OCI-LY3 (cell line): ENCODE data around the gene ZNF19.

Experiments used
- H2AFZ ChIP-seq: fragments of 200-600, 300-600 bp; shearing (Covaris generic); 2 replicates; pipeline ENCODE4 v1.6.0; 2014; ENCODE audit warnings: antibody characterized with exemption, low read depth, low read length
- H3K27ac ChIP-seq: fragments of 200-600, 300-600 bp; sonication (generic); 2 replicates; pipeline ENCODE4 v1.5.1; 2014; ENCODE audit warnings: mild to moderate bottlenecking, low read length, moderate library complexity, mixed read lengths
- H3K27me3 ChIP-seq: fragments of 200-600, 300-600 bp; sonication (generic); 2 replicates; pipeline ENCODE4 v1.6.1; 2014; ENCODE audit warnings: low read depth, low read length, mixed read lengths
- H3K36me3 ChIP-seq: fragments of 200-600, 300-600 bp; sonication (generic); replicated peaks from 2 replicates; pipeline ENCODE3; 2014; ENCODE audit warnings: low read depth, low read length, mixed read lengths
- H3K4me1 ChIP-seq: fragments of 300-600, 200-600 bp; sonication (generic); 2 replicates; pipeline ENCODE4 v1.6.1; 2014; ENCODE audit warnings: low read length, mixed read lengths
- H3K4me2 ChIP-seq: fragments of 200-600, 300-600 bp; sonication (generic); 2 replicates; pipeline ENCODE4 v1.6.1; 2014; ENCODE audit warnings: low read length, mixed read lengths
- H3K4me3 ChIP-seq: fragments of 300-600, 200-600 bp; sonication (generic); 2 replicates; pipeline ENCODE4 v1.5.1; 2014; ENCODE audit warnings: antibody characterized with exemption, mild to moderate bottlenecking, low read length, moderate library complexity
- H3K79me2 ChIP-seq: fragments of 300-600, 200-600 bp; shearing (Covaris generic); 2 replicates; pipeline ENCODE4 v1.6.1; 2014; ENCODE audit warnings: mild to moderate bottlenecking, low read length, mixed read lengths
- H3K9ac ChIP-seq: fragments of 300-600, 200-600 bp; shearing (Covaris generic); 2 replicates; pipeline ENCODE4 v1.6.0; 2014; ENCODE audit warnings: mild to moderate bottlenecking, low read length, moderate library complexity
- H3K9me3 ChIP-seq: fragments of 200-600, 300-600 bp; shearing (Covaris generic); 2 replicates; pipeline ENCODE4 v1.6.1; 2014; ENCODE audit warnings: low read length, mixed read lengths; ENCODE audit not compliant: insufficient read depth
- H4K20me1 ChIP-seq: fragments of 200-600, 300-600 bp; sonication (generic); 2 replicates; pipeline ENCODE4 v1.6.1; 2016; ENCODE audit warnings: low read length, mixed read lengths; ENCODE audit not compliant: insufficient read depth
- EZH2phosphoT487 ChIP-seq: fragments of 200-600 bp; shearing (Covaris generic); IDR thresholded peaks from 2 replicates; pipeline ENCODE4 v1.6.1; 2018; ENCODE audit warnings: antibody characterized with exemption, mixed run types, low read depth
- TF ChIP-seq, protein P1 (sequence below): fragments of 200-600, 300-600 bp; sonication (generic); IDR thresholded peaks from 2 replicates; pipeline ENCODE4 v1.5.1; 2014; ENCODE audit warnings: antibody characterized with exemption, low read length, low read depth

The ZNF19 gene

DNA sequence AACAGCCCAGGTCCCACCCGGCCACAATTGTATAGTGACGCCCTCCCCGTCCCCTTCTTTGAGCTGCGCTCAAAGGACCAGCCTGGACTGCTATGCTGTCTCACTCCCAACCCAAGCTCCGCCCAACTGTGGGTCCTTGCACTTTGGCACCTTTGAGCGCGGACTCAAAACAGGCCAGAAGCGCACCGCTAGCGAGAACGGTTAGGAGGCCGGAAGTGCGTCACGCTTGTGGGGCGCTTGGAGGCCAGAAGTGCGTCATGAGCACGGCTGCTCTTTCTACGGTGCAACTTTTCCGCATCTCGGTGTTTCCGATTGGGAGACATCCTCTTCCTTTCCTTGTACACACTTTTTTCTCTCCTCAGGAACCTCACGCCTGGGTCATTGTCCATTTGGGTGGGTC, at the start of gene ZNF19:
Gene ZNF19 (minus strand): TSS at position 203 of the 400 bp plus-strand sequence. CDS start 7,210 bp downstream, outside the sequence.
- no peak within 1 kb of the TSS for H3K27ac ChIP-seq
- TF ChIP-seq, protein P1, sequence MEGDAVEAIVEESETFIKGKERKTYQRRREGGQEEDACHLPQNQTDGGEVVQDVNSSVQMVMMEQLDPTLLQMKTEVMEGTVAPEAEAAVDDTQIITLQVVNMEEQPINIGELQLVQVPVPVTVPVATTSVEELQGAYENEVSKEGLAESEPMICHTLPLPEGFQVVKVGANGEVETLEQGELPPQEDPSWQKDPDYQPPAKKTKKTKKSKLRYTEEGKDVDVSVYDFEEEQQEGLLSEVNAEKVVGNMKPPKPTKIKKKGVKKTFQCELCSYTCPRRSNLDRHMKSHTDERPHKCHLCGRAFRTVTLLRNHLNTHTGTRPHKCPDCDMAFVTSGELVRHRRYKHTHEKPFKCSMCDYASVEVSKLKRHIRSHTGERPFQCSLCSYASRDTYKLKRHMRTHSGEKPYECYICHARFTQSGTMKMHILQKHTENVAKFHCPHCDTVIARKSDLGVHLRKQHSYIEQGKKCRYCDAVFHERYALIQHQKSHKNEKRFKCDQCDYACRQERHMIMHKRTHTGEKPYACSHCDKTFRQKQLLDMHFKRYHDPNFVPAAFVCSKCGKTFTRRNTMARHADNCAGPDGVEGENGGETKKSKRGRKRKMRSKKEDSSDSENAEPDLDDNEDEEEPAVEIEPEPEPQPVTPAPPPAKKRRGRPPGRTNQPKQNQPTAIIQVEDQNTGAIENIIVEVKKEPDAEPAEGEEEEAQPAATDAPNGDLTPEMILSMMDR: no peak
- no peak for TF ChIP-seq EZH2phosphoT487
- H3K4me2 ChIP-seq: no peak within 1 kb of the TSS
- H4K20me1 ChIP-seq: no peaks in the 10 kb centered on the region
- no peak within 1 kb of the TSS for H3K9ac ChIP-seq
- no peak within 1 kb of the TSS for H2AFZ ChIP-seq
- no peaks in the 10 kb centered on the region for H3K36me3 ChIP-seq
- no peaks in the 10 kb centered on the region for H3K79me2 ChIP-seq
- H3K4me3 ChIP-seq: no peak within 1 kb of the TSS
- peaks cover 5% of the 10 kb centered on the region; the same call in 1 of the 2 replicates for H3K4me1 ChIP-seq
- no peaks in the 10 kb centered on the region for H3K9me3 ChIP-seq
- H3K27me3 ChIP-seq: no peaks in the 10 kb centered on the region

DNA sequence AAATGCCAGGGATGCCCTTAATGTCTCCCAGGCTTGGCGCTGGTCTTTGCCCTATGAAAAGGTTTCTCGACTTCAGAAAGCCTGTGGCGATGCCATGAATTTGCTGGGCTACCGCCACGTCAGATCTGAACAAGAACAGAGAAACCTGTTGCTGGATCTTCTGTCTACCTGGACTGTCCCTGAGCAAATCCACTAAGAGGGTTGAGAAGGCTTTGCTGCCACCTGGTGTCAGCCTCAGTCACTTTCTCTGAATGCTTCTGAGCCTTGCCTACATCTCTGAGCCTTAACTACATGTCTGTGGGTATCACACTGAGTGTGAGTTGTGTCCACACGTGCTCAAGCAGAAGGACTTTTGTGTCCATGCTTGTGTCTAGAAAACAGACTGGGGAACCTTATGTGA, 48.5 kb upstream of the ZNF19 start:
- Histone ChIP-seq H3K36me3 (no peaks in the 10 kb centered on the region), H3K79me2 (no peaks in the 10 kb centered on the region), H4K20me1 (no peaks in the 10 kb centered on the region), H3K27ac (no peak overlapping the region), H3K4me2 (peak overlapping the region; percentile 34), H2AFZ (no peak overlapping the region), H3K27me3 (peaks cover 9% of the 10 kb centered on the region; the same call in 1 of the 2 replicates), H3K9me3 (no peaks in the 10 kb centered on the region), H3K4me1 (peaks cover 14% of the 10 kb centered on the region), H3K9ac (no peak overlapping the region), H3K4me3 (no peak overlapping the region)
- TF ChIP-seq EZH2phosphoT487: no peak
- TF ChIP-seq, protein P1: peak; percentile 88

DNA sequence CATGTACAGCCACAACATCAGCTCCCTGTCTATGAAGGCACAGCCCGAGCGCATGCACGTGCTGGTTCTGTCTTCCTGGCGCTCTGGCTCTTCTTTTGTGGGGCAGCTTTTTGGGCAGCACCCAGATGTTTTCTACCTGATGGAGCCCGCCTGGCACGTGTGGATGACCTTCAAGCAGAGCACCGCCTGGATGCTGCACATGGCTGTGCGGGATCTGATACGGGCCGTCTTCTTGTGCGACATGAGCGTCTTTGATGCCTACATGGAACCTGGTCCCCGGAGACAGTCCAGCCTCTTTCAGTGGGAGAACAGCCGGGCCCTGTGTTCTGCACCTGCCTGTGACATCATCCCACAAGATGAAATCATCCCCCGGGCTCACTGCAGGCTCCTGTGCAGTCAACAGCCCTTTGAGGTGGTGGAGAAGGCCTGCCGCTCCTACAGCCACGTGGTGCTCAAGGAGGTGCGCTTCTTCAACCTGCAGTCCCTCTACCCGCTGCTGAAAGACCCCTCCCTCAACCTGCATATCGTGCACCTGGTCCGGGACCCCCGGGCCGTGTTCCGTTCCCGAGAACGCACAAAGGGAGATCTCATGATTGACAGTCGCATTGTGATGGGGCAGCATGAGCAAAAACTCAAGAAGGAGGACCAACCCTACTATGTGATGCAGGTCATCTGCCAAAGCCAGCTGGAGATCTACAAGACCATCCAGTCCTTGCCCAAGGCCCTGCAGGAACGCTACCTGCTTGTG, 47.8 kb upstream of the ZNF19 start:
- Histone ChIP-seq H4K20me1 (no peaks in the 10 kb centered on the region), H3K4me1 (peaks cover 17% of the 10 kb centered on the region), H3K4me2 (0 out of 2 replicates have a peak overlapping the region, but pooled peaks have one; percentile 34), H3K9ac (no peak overlapping the region), H3K9me3 (no peaks in the 10 kb centered on the region), H3K27me3 (peaks cover 9% of the 10 kb centered on the region; the same call in 1 of the 2 replicates), H2AFZ (no peak overlapping the region), H3K27ac (no peak overlapping the region), H3K4me3 (no peak overlapping the region), H3K79me2 (no peaks in the 10 kb centered on the region), H3K36me3 (no peaks in the 10 kb centered on the region)
- no peak for TF ChIP-seq EZH2phosphoT487
- TF ChIP-seq, protein P1: no peak

DNA sequence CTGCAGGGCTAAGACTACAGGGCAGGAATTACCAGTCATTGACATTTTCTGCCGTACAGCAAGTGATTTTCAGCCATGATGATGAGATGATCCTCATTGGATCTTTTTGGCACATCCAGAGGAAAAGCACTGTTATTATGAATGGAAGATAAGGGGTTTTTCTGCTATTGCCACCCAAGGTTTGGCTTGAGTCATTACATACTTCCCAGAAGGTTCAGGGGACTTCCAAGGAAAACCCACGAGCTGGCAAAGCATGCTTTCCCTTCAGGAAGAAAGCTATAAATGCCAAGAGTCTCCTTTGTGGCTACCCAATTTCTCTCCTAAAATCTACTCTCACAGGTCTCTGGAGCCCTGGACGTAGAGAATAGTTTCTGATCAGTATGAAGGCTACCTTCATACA, 43.2 kb upstream of the ZNF19 start:
- no peak for TF ChIP-seq EZH2phosphoT487
- TF ChIP-seq, protein P1: no peak
- no peaks in the 10 kb centered on the region for H3K9me3 ChIP-seq
- H2AFZ ChIP-seq: no peak overlapping the region
- no peak overlapping the region for H3K4me3 ChIP-seq
- no peak overlapping the region for H3K9ac ChIP-seq
- no peaks in the 10 kb centered on the region for H3K36me3 ChIP-seq
- H4K20me1 ChIP-seq: no peaks in the 10 kb centered on the region
- no peaks in the 10 kb centered on the region for H3K79me2 ChIP-seq
- H3K4me1 ChIP-seq: peaks cover 4% of the 10 kb centered on the region
- H3K4me2 ChIP-seq: no peak overlapping the region
- no peak overlapping the region for H3K27ac ChIP-seq
- peaks cover 5% of the 10 kb centered on the region for H3K27me3 ChIP-seq
